Gastrocnemius medialis (tissue), 4 donors: ENCODE results near the gene RAB9A.

ENCODE experiments used
- POLR2A ChIP-seq, 2 donors: fragments of 450-650 bp; IDR thresholded peaks; one replicate each; pipeline ENCODE4 v1.6.1; 2017; ENCODE audit warnings: antibody characterized with exemption in 2 of 2, mild to moderate bottlenecking in 2 of 2, moderate library complexity in 2 of 2
- TF ChIP-seq, protein P1 (sequence below), 5 experiments: fragments of 450-650 bp in 3 of 5; fragments of 200-600 bp in 2 of 5; sonication (generic) in 2 of 5; IDR thresholded peaks in 4 of 5; conservative IDR thresholded peaks in 1 of 5; 1 replicate in 4 of 5; 2 replicates in 1 of 5; pipeline ENCODE4 v1.5.1; 2016 to 2019; ENCODE audit warnings: antibody characterized with exemption in 5 of 5, mild to moderate bottlenecking in 3 of 5, moderate library complexity in 3 of 5

DNA sequence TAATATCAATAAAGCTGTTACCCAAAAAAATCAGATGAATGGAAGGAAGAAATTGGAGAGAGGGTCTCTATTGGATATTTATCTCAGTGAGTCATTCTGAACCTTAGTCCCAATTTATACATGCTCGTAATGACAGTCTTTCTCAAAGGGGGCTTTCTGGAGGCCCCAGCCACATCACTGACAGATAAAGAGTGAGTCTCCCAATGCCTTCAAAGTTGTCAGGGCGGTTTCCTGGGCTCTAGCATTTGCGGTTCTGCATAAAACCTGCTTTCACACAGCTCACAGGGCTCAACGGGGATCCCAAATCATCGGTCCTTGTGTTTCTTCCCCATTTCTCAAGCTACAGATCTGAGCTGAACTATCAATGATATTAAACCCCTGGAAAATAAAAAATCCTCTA lies 18.7 kb upstream of the RAB9A start:
- TF ChIP-seq, protein P1, sequence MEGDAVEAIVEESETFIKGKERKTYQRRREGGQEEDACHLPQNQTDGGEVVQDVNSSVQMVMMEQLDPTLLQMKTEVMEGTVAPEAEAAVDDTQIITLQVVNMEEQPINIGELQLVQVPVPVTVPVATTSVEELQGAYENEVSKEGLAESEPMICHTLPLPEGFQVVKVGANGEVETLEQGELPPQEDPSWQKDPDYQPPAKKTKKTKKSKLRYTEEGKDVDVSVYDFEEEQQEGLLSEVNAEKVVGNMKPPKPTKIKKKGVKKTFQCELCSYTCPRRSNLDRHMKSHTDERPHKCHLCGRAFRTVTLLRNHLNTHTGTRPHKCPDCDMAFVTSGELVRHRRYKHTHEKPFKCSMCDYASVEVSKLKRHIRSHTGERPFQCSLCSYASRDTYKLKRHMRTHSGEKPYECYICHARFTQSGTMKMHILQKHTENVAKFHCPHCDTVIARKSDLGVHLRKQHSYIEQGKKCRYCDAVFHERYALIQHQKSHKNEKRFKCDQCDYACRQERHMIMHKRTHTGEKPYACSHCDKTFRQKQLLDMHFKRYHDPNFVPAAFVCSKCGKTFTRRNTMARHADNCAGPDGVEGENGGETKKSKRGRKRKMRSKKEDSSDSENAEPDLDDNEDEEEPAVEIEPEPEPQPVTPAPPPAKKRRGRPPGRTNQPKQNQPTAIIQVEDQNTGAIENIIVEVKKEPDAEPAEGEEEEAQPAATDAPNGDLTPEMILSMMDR (IDR thresholded peaks at IDR 0.05 in 4 of 5, conservative IDR thresholded peaks at IDR 0.05 in 1 of 5), result no peak
- no peak for TF ChIP-seq POLR2A (IDR thresholded peaks at IDR 0.05)
